K562 (cell line): ENCODE data around the gene DNER.

Experiments used
- CTCF ChIP-seq, 3 experiments: IDR thresholded peaks in 2 of 3; conservative IDR thresholded peaks in 1 of 3; 2 replicates each; pipeline ENCODE4 v1.5.1; 2011 to 2012; ENCODE audit warnings: low read length in 3 of 3, mild to moderate bottlenecking in 3 of 3, control low read depth in 2 of 3, improper control_type of control experiment in 1 of 3, inconsistent platforms in 1 of 3, low read depth in 1 of 3, mixed read lengths in 1 of 3, moderate library complexity in 1 of 3; ENCODE audit not compliant: insufficient read depth in 2 of 3
- HMGXB4 ChIP-seq: sonication (generic); formaldehyde crosslinking; IDR thresholded peaks from 2 replicates; pipeline ENCODE4 v1.8.1; 2023; ENCODE audit warnings: mild to moderate bottlenecking, missing genetic modification reagents
- SMAD3 ChIP-seq: fragments of 450-650 bp; formaldehyde crosslinking; conservative IDR thresholded peaks from 2 replicates; pipeline ENCODE4 v1.4.0; 2020; ENCODE audit warnings: mild to moderate bottlenecking
- STAT6 ChIP-seq: sonication (generic); formaldehyde crosslinking; IDR thresholded peaks from 2 replicates; pipeline ENCODE4 v1.8.1; 2023; ENCODE audit warnings: mild to moderate bottlenecking, missing genetic modification reagents
- TRIM24 ChIP-seq, 2 experiments: fragments of 450-650 bp; IDR thresholded peaks; 2 replicates each; pipeline ENCODE4 v1.6.1; 2016

GRCh38 chr2:229434187-229434586, 280.2 kb downstream of the DNER start:
- TF ChIP-seq CTCF (IDR thresholded peaks at IDR 0.05 in 2 of 3, conservative IDR thresholded peaks at IDR 0.05 in 1 of 3; ENCODE audit: insufficient read depth in 2 of 3, low read depth in 1 of 3, low read length in 3 of 3) (no peak), STAT6 (CRISPR knock-in tag) (no peak), SMAD3 (CRISPR knock-in tag) (no peak), TRIM24 (IDR thresholded peaks at IDR 0.05) (no peak), HMGXB4 (CRISPR knock-in tag) (no peak)
